ENCODE measurements around the gene MRPL19. TPM values are rescaled to one million over a fixed set of nuclear protein-coding genes. Genes with fewer than 3 reads are reported as not detected.

MRPL19 gene
- total and polyA plus RNA-seq, 12 donors, result 16.5 to 107 (median 69.2) TPM

GRCh38 chr2:75698918-75699317 is 52.3 kb downstream of the MRPL19 start:
- TF ChIP-seq POLR2A (IDR thresholded peaks at IDR 0.05), result no peak
- no peak for TF ChIP-seq CTCF (IDR thresholded peaks at IDR 0.05)
- DNase-seq, result no peak
- H3K4me1 ChIP-seq (replicated peaks in 1 of 2), result peaks cover 0 to 5% of the 10 kb centered on the region in 2 donors
- intact Hi-C loops (cut with DNase I), result no loop called here
- H3K4me3 ChIP-seq, result no peak overlapping the region
- H3K9me3 ChIP-seq (replicated peaks in 1 of 3), result peaks cover 0 to 2% (median 0%) of the 10 kb centered on the region in 3 donors
- no peak overlapping the region for H3K27ac ChIP-seq
- H3K27me3 ChIP-seq, result no peaks in the 10 kb centered on the region
- WGBS, 4 donors, result 92 to 96% (median 94%) methylated on average over 2 of the region's 2 CpGs
- peaks cover 0 to 33% of the 10 kb centered on the region in 2 donors for H3K36me3 ChIP-seq (replicated peaks in 1 of 2)

DNA sequence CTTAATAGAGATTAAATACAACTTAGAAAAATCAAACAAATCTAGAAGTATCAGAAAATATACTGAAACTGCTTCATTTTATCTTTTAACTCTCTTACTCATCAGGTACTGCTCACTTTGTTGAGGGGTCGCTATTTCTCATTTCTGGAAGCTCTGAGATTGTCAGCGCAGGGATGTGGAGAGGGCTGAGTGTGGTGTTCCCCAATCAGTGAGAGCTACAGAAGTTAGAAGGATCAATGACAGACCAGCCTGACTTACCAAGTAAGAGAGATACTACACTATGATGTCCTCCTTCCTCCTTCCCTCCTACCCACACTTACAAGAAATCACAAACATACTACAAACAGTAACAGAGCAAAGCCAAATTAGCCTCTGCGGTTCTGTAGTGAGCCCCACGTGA is 56.0 kb downstream of the MRPL19 start:
- DNase-seq, result no peak
- Histone ChIP-seq H3K27ac (no peak overlapping the region), H3K36me3 (replicated peaks in 1 of 2) (peaks cover 0 to 45% of the 10 kb centered on the region in 2 donors), H3K4me1 (replicated peaks in 1 of 2) (peaks cover 0 to 6% of the 10 kb centered on the region in 2 donors), H3K4me3 (no peak overlapping the region), H3K9me3 (replicated peaks in 1 of 3) (peaks cover 0 to 2% (median 0%) of the 10 kb centered on the region in 3 donors), H3K27me3 (no peaks in the 10 kb centered on the region)
- TF ChIP-seq POLR2A (IDR thresholded peaks at IDR 0.05) (no peak), CTCF (IDR thresholded peaks at IDR 0.05) (no peak)
- WGBS, 4 donors, result 89 to 97% (median 96%) methylated on average over 4 of the region's 4 CpGs
- intact Hi-C loops (cut with DNase I), result no loop called here

DNA sequence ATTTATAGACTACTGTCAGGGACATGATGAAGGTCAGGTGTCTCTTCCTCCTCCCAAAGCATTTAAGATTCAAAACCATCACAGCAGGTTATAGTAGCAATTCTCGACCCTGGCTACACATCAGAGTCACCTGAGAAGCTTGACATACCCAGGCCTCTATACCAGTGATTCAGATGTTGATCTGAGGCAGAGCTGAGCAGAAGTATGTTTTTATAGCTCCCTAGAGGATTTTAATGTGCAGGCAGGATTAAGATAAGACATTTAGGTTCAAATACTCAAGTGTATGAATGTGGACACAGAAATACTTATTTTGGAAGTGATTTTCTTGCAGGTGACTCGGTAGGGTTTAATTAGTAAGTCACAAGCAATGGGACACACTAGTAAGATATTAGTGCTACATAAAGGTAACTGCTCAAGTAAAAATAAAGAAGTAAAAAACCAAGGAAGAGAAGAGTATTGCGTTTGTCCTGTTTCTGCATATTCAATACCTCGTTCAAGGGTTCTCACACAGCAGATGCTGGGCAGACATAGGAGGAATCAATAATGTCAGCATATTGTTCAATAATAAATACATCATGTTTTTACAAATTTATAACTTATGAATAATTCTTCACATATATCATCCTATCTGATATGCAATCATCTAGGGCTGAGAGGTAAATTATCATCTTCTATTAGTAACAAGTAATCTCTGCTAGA is 57.2 kb downstream of the MRPL19 start:
- TF ChIP-seq CTCF (IDR thresholded peaks at IDR 0.05), result no peak
- TF ChIP-seq POLR2A (IDR thresholded peaks at IDR 0.05), result no peak

GRCh38 chr2:75705921-75706320 is 59.3 kb downstream of the MRPL19 start:
- H3K4me1 ChIP-seq (replicated peaks in 1 of 2), result peaks cover 14 to 28% of the 10 kb centered on the region in 2 donors
- TF ChIP-seq CTCF (IDR thresholded peaks at IDR 0.05) (no peak), POLR2A (IDR thresholded peaks at IDR 0.05) (no peak)
- peaks cover 0 to 31% of the 10 kb centered on the region in 2 donors for H3K36me3 ChIP-seq (replicated peaks in 1 of 2)
- H3K9me3 ChIP-seq (replicated peaks in 1 of 3), result no peaks in the 10 kb centered on the region
- H3K4me3 ChIP-seq, result no peak overlapping the region
- 48 to 60% (median 49%) methylated on average over 1 of the region's 1 CpG for WGBS, 4 donors
- no peak for DNase-seq
- intact Hi-C loops (cut with DNase I), result no loop called here
- no peaks in the 10 kb centered on the region for H3K27me3 ChIP-seq
- no peak overlapping the region for H3K27ac ChIP-seq

More for the DNA sequence above, 57.2 kb downstream of the MRPL19 start:
- peaks cover 0 to 45% of the 10 kb centered on the region in 2 donors for H3K36me3 ChIP-seq (replicated peaks in 1 of 2)
- 77 to 83% (median 81%) methylated on average over 4 of the region's 4 CpGs for WGBS, 4 donors
- H3K27ac ChIP-seq, result no peak overlapping the region
- H3K4me1 ChIP-seq (replicated peaks in 1 of 2), result peaks cover 5 to 16% of the 10 kb centered on the region in 2 donors
- intact Hi-C loops (cut with DNase I), result no loop called here
- no peak overlapping the region for H3K4me3 ChIP-seq
- no peak for DNase-seq
- no peaks in the 10 kb centered on the region for H3K27me3 ChIP-seq
- peaks cover 0 to 2% (median 0%) of the 10 kb centered on the region in 3 donors for H3K9me3 ChIP-seq (replicated peaks in 1 of 3)

Data from adrenal gland (tissue), 12 donors.